ENCODE data around the gene HOXA11. TPM values are rescaled to one million over a fixed set of nuclear protein-coding genes. Genes with fewer than 3 reads are reported as not detected.

The HOXA11 gene
- total and polyA plus RNA-seq, 2 donors from 2014 or later, result 5.2 to 5.5 TPM

DNA sequence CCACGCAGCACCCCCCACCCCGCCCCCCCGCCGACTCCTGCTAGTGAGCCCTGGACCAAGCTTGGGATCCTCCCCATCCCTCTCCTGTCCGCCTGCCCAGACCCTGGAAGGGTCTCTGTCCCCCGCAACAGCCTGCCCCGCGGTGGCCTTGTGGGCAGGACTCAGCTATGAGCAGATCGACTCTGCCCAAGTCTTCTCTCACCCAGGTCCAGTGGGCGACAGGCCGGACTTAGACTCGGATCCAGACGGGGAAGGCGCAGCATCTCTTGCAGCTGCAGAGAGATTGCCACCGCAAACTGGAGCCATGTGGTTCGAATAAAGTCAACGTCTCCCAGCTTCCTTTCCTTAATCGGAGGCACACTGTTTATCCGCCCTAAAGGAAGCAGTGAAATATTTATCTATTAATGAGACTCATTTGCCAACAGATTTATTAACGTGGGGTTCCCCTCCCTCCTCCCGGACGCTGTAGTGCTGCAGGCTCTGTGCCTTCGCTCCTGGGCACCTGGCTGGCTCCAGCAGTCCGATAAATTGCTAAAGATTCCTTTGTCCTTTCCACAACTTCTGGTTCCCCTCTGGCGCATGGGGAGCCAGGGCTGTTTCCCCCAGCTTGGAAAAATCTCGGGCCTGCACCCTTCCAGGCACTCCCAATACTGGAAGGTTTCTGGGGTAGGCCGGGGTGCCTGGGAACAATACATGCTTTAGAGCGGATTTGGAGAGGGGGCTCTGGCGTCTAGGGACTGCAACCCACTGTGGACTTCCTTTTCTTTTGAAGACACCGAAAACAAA, 27.9 kb downstream of the HOXA11 start:
- H3K27ac ChIP-seq (ENCODE audit: low read depth in 2 of 2, low read length in 2 of 2), result peak overlapping the region; percentile 96 to 98

DNA sequence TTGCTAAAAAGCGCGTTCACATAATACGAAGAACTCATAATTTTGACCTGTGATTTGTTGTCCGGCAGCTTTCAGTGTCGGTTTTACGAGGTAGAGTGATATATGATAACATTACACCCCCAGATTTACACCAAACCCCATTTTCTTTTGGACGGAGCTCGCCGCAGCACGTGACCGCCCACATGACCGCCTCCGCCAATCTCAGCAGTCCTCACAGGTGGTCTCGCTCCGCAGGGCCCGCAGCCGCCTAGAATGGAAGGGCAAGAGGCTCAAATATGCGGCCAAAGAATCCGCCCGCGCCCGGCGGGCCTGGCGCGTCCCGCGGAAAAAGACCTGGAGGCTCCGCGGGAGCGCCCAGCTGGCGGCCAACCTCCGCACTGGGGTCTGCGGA, 28.5 kb downstream of the HOXA11 start, which contains the start of gene HOXA7:
Gene HOXA7 (minus strand): TSS at position 168 of the 391 bp plus-strand sequence. CDS start 130 bp downstream, at position 38.
- peaks cover 0 to 19% (median 9%) of the 10 kb centered on the region in 3 donors for H3K4me1 ChIP-seq (ENCODE audit: control insufficient read depth in 2 of 3, insufficient read depth in 2 of 3, low read depth in 1 of 3, low read length in 3 of 3)
- DNase-seq (peak; percentile 96 to 98 (median 96)), FAIRE-seq (no peak)
- no peaks in the 10 kb centered on the region for H3K27me3 ChIP-seq (ENCODE audit: control insufficient read depth, insufficient read depth, low read length)
- peak within 1 kb of the TSS; percentile 96 to 98 for H3K27ac ChIP-seq (ENCODE audit: low read depth in 2 of 2, low read length in 2 of 2)
- intact Hi-C loops (cut with DNase I), result loop anchor here (10.0 kb wide), 1 partner anchor 782 kb away; no protein-coding TSS in a partner anchor
- H3K9ac ChIP-seq (ENCODE audit: low read length in 3 of 3), result peak within 1 kb of the TSS; percentile 69 to 85 (median 75)
- TF ChIP-seq, protein P1, sequence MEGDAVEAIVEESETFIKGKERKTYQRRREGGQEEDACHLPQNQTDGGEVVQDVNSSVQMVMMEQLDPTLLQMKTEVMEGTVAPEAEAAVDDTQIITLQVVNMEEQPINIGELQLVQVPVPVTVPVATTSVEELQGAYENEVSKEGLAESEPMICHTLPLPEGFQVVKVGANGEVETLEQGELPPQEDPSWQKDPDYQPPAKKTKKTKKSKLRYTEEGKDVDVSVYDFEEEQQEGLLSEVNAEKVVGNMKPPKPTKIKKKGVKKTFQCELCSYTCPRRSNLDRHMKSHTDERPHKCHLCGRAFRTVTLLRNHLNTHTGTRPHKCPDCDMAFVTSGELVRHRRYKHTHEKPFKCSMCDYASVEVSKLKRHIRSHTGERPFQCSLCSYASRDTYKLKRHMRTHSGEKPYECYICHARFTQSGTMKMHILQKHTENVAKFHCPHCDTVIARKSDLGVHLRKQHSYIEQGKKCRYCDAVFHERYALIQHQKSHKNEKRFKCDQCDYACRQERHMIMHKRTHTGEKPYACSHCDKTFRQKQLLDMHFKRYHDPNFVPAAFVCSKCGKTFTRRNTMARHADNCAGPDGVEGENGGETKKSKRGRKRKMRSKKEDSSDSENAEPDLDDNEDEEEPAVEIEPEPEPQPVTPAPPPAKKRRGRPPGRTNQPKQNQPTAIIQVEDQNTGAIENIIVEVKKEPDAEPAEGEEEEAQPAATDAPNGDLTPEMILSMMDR (IDR thresholded peaks at IDR 0.05; ENCODE audit: borderline replicate concordance, extremely low read depth, insufficient read depth), result no peak
- H3K36me3 ChIP-seq (ENCODE audit: control insufficient read depth in 2 of 3, insufficient read depth in 3 of 3, low read length in 3 of 3), result no peaks in the 10 kb centered on the region
- peak within 1 kb of the TSS; percentile 78 to 83 (median 82) for H3K4me3 ChIP-seq (ENCODE audit: low read length in 3 of 3)
- H3K9me3 ChIP-seq (ENCODE audit: control insufficient read depth in 2 of 3, insufficient read depth in 1 of 3, low read length in 3 of 3), result no peaks in the 10 kb centered on the region

More for the DNA sequence above, 27.9 kb downstream of the HOXA11 start:
- no peak for FAIRE-seq
- Histone ChIP-seq H3K36me3 (ENCODE audit: control insufficient read depth in 2 of 3, insufficient read depth in 3 of 3, low read length in 3 of 3) (no peaks in the 10 kb centered on the region), H3K4me3 (ENCODE audit: low read length in 3 of 3) (peak overlapping the region; percentile 47 to 83 (median 64)), H3K4me1 (ENCODE audit: control insufficient read depth in 2 of 3, insufficient read depth in 2 of 3, low read depth in 1 of 3, low read length in 3 of 3) (peaks cover 0 to 19% (median 9%) of the 10 kb centered on the region in 3 donors), H3K9ac (ENCODE audit: low read length in 3 of 3) (peak overlapping the region; percentile 39 to 77 (median 64)), H3K9me3 (ENCODE audit: control insufficient read depth in 2 of 3, insufficient read depth in 1 of 3, low read length in 3 of 3) (no peaks in the 10 kb centered on the region), H3K27me3 (ENCODE audit: control insufficient read depth, insufficient read depth, low read length) (no peaks in the 10 kb centered on the region)
- TF ChIP-seq, protein P1 (IDR thresholded peaks at IDR 0.05; ENCODE audit: borderline replicate concordance, extremely low read depth, insufficient read depth), result no peak
- intact Hi-C loops (cut with DNase I), result loop anchor here (10.0 kb wide), 1 partner anchor 782 kb away; no protein-coding TSS in a partner anchor
- peak in 2 of 5 donors; percentile 71 to 77 for DNase-seq

DNA sequence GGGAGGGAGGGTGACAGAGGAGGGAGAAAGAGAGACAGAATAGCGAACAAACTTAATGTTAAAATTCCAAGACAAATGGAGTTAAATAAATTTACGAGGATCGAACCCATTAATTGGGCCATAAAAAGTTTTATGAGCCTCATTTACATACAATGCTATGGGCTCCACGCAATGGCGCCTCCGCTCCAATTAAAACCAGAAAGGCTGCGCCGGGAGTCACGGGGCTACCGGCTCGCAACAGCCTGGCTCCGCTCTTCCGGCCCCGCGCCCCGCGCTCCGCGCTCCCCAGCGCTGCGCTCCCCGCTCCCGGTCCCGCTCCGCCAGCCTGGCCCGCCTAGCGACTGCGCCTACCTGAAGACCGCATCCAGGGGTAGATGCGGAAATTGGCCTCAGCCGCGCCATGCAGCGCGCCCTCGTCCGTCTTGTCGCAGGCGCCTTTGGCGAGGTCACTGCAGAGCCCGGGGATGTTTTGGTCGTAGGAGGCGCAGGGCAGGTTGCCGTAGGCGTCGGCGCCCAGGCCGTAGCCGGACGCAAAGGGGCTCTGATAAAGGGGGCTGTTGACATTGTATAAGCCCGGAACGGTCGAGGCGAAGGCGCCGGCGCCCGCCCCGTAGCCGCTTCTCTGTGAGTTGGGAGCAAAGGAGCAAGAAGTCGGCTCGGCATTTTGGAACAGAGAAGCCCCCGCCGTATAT, 29.1 kb downstream of the HOXA11 start:
- intact Hi-C loops (cut with DNase I), result loop anchor here (10.0 kb wide), 1 partner anchor 781 kb away; no protein-coding TSS in a partner anchor
- no peaks in the 10 kb centered on the region for H3K27me3 ChIP-seq (ENCODE audit: control insufficient read depth, insufficient read depth, low read length)
- H3K4me3 ChIP-seq (ENCODE audit: low read length in 3 of 3), result peak overlapping the region; percentile 78 to 83 (median 82)
- peak overlapping the region; percentile 69 to 85 (median 75) for H3K9ac ChIP-seq (ENCODE audit: low read length in 3 of 3)
- FAIRE-seq (no peak), DNase-seq (peak in 2 of 5 donors; percentile 69 to 82)
- H3K36me3 ChIP-seq (ENCODE audit: control insufficient read depth in 2 of 3, insufficient read depth in 3 of 3, low read length in 3 of 3), result no peaks in the 10 kb centered on the region
- TF ChIP-seq, protein P1 (IDR thresholded peaks at IDR 0.05; ENCODE audit: borderline replicate concordance, extremely low read depth, insufficient read depth), result no peak
- peaks cover 0 to 19% (median 9%) of the 10 kb centered on the region in 3 donors for H3K4me1 ChIP-seq (ENCODE audit: control insufficient read depth in 2 of 3, insufficient read depth in 2 of 3, low read depth in 1 of 3, low read length in 3 of 3)
- H3K27ac ChIP-seq (ENCODE audit: low read depth in 2 of 2, low read length in 2 of 2), result peak overlapping the region; percentile 96 to 98
- H3K9me3 ChIP-seq (ENCODE audit: control insufficient read depth in 2 of 3, insufficient read depth in 1 of 3, low read length in 3 of 3), result no peaks in the 10 kb centered on the region

Data from kidney (tissue), 14 donors.